HEK293T (cell line): ENCODE data around the gene ANKFY1.

Source experiments
- ARNT ChIP-seq: fragments of 450-650 bp; IDR thresholded peaks from 2 replicates; pipeline ENCODE4 v1.6.1; 2017; ENCODE audit warnings: mild to moderate bottlenecking
- BHLHE40 ChIP-seq: fragments of 450-650 bp; IDR thresholded peaks from 2 replicates; pipeline ENCODE4 v1.6.1; 2016; ENCODE audit warnings: mild to moderate bottlenecking, moderate library complexity, borderline replicate concordance
- ELF4 ChIP-seq: fragments of 450-650 bp; IDR thresholded peaks from 2 replicates; pipeline ENCODE4 v1.6.1; 2017; ENCODE audit warnings: antibody characterized with exemption
- FOXA1 ChIP-seq: fragments of 450-650 bp; IDR thresholded peaks from 2 replicates; pipeline ENCODE4 v1.6.1; 2016; ENCODE audit warnings: mild to moderate bottlenecking
- FOXK2 ChIP-seq: fragments of 450-650 bp; IDR thresholded peaks from 2 replicates; pipeline ENCODE4 v1.6.1; 2016; ENCODE audit warnings: mild to moderate bottlenecking
- FOXM1 ChIP-seq: fragments of 450-650 bp; IDR thresholded peaks from 2 replicates; pipeline ENCODE4 v1.6.1; 2017; ENCODE audit warnings: mild to moderate bottlenecking, borderline replicate concordance
- LEF1 ChIP-seq: fragments of 450-650 bp; IDR thresholded peaks from 2 replicates; pipeline ENCODE4 v1.6.1; 2017; ENCODE audit warnings: mild to moderate bottlenecking, borderline replicate concordance
- NFRKB ChIP-seq: fragments of 450-650 bp; IDR thresholded peaks from 2 replicates; pipeline ENCODE4 v1.6.1; 2016; ENCODE audit warnings: mild to moderate bottlenecking, moderate library complexity
- SP1 ChIP-seq: fragments of 450-650 bp; IDR thresholded peaks from 2 replicates; pipeline ENCODE4 v1.6.1; 2017
- SUZ12 ChIP-seq: fragments of 450-650 bp; IDR thresholded peaks from 2 replicates; pipeline ENCODE4 v1.6.1; 2016; ENCODE audit warnings: mild to moderate bottlenecking
- TARDBP ChIP-seq: fragments of 450-650 bp; IDR thresholded peaks from 2 replicates; pipeline ENCODE4 v1.6.1; 2016

DNA sequence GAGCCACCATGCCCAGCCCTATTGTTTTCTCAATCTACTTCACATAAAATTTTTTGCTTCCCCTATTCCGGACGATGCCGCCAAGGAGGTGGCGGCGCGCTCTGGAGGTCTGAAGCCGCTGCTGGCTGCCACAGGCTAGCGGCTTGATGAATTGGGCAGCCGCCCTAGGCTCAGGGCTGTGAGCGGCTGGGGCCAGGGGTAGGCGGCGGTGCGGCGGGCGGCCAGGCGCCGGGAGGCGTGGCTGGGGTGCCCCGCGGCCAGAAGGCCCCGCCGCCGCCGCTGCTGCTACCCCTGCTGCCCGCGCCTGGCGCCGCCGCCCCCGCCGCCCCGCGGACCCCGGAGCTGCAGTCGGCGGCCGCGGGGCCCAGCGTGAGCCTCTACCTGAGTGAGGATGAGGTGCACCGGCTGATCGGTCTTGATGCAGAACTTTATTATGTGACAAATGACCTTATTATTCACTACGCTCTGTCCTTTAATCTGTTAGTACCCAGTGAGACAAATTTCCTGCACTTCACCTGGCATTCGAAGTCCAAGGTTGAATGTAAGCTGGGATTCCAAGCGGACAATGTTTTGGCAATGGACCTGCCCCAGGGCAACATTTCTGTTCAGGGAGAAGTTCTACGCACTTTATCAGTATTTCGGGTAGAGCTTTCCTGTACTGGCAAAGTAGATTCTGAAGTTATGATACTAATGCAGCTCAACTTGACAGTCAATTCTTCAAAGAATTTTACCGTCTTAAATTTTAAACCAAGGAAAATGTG is 41.7 kb downstream of the ANKFY1 start:
- TF ChIP-seq BHLHE40 (no peak), LEF1 (no peak), FOXM1 (no peak), ELF4 (no peak), ARNT (no peak), FOXK2 (no peak), NFRKB (no peak), TARDBP (no peak), SP1 (no peak), FOXA1 (no peak), SUZ12 (no peak)
